ENCODE data around the gene PHF10.

Gene PHF10

DNA sequence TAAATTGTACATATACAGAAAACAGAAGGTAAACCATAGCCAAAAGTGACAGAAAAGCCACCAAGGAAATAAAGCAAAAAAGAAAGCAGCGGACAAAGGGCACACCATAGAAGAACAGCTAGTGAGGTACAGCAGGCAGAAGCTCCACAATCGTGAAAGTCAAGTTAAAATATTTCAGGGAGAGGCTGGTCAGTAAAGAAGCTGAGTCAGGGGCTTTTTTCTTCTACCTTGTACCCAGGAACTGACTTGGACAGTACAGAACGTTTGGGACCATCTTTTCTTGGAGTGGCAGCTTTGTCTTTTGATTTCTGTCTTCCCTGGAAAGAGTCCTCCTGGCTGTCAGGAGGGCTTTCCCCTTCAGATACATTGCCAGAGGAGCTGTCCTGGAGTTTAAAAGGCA lies 14.3 kb downstream of the PHF10 start:
- H3K4me3 ChIP-seq (ENCODE audit: low read depth, low read length): no peak overlapping the region
- TF ChIP-seq, protein P1, sequence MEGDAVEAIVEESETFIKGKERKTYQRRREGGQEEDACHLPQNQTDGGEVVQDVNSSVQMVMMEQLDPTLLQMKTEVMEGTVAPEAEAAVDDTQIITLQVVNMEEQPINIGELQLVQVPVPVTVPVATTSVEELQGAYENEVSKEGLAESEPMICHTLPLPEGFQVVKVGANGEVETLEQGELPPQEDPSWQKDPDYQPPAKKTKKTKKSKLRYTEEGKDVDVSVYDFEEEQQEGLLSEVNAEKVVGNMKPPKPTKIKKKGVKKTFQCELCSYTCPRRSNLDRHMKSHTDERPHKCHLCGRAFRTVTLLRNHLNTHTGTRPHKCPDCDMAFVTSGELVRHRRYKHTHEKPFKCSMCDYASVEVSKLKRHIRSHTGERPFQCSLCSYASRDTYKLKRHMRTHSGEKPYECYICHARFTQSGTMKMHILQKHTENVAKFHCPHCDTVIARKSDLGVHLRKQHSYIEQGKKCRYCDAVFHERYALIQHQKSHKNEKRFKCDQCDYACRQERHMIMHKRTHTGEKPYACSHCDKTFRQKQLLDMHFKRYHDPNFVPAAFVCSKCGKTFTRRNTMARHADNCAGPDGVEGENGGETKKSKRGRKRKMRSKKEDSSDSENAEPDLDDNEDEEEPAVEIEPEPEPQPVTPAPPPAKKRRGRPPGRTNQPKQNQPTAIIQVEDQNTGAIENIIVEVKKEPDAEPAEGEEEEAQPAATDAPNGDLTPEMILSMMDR (IDR thresholded peaks at IDR 0.05; ENCODE audit: low read depth, low read length): no peak

DNA sequence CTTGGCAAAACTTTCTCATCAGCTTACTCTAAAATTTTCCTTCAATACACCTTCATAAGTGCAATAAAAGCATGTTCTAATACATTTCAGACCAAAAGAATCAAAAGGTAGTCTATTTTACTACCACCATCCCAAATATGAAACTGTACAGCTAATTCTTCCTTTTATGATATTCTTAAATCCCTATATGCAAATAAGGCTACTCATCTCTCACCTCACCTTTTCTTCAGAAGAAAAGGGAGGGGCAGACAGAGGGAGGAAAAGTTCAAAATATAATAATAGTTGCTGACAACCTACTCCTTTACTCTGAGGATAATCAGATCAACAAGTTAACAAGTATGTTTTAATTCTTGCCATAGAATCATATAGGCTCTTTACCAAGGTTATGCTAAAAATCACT lies 15.0 kb downstream of the PHF10 start:
- no peak overlapping the region for H3K4me3 ChIP-seq (ENCODE audit: low read depth, low read length)

DNA sequence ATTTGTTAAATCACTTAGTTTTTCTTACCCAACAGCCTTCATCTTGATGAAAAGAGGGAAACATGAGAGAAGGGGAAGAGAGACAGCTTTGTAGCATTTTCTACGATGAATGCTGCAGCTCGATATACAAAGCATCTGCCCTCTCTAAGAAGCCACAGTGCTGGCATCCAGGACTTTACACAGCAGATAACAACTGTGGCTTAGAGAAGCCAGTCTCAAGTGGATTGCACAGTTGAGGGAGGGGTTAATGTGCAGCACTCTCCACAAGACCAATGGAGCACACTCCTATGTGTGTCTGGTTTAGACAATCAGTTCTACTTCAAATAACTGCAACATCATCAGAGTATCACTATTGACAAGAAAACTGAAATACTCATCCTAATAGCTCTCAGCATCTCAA lies 16.5 kb downstream of the PHF10 start:
- TF ChIP-seq, protein P1 (IDR thresholded peaks at IDR 0.05; ENCODE audit: low read depth, low read length): no peak
- H3K4me3 ChIP-seq (ENCODE audit: low read depth, low read length): no peak overlapping the region

More for the DNA sequence above, 15.0 kb downstream of the PHF10 start:
- TF ChIP-seq, protein P1 (IDR thresholded peaks at IDR 0.05; ENCODE audit: low read depth, low read length): no peak

DNA sequence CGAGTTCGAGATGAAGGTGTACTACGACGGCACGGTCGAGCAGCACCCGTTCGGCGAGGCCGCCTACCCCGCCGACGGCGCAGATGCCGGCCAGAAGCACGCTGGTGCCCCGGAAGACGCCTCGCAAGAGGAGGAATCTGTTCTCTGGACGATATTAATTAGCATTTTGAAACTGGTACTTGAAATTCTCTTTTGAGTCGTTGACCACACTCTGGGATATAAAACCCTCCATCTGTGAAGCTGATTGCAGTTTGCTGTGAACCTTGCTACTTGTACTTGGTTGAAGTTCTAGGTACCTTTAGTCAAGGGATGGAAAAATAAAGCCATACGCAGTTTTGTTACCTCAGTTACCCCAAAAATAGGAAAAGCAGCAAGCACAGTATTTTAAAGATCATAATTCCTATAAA lies 21.5 kb downstream of the PHF10 start:
- peak overlapping the region; percentile 92 for H3K4me3 ChIP-seq (ENCODE audit: low read depth, low read length)
- TF ChIP-seq, protein P1 (IDR thresholded peaks at IDR 0.05; ENCODE audit: low read depth, low read length): no peak

DNA sequence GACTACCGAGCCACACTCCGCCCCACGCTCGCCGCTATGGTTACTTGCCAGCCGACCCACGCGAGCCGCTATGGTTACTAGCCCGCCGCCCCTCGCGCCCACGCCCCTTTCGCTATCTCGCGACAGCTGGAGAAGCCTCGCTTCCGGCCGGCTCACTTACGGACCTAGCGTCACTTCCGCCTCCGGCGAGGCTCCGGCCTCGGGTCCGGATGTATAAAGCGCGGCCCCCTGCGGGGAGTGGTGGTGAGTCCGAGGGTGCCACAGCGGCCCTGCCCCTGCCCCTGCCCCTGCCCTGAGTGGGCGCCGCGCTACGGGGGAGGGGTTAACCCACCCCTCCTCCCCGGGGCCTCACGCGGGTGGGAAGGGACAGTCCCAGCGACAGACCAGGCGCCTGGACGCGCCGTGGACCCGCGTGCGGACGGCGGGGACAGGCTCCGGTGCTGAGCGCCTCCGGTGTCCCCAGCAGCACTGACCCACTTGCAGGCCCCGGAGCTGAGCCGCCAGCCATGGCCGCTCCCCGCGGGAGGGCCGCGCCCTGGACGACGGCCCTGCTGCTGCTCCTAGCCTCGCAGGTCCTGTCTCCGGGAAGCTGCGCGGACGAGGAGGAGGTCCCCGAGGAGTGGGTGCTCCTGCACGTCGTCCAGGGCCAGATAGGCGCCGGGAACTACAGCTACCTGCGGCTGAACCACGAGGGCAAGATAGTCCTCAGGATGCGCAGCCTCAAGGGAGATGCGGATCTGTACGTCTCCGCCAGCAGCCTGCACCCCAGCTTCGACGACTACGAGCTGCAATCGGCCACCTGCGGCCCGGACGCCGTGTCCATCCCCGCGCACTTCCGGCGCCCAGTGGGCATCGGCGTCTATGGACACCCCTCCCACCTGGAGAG lies 22.1 kb downstream of the PHF10 start, which contains the start of the genes C6orf120 and WDR27:
TSS of gene C6orf120 (plus strand) at position 173 of the 886 bp plus-strand sequence. CDS start at position 507, 334 bp downstream.
TSS of gene WDR27 (minus strand) at position 76 of the 886 bp plus-strand sequence. CDS start 13,024 bp downstream, outside the sequence.
- peak within 1 kb of the TSS; percentile 92 for H3K4me3 ChIP-seq (ENCODE audit: low read depth, low read length)
- TF ChIP-seq, protein P1 (IDR thresholded peaks at IDR 0.05; ENCODE audit: low read depth, low read length): no peak

DNA sequence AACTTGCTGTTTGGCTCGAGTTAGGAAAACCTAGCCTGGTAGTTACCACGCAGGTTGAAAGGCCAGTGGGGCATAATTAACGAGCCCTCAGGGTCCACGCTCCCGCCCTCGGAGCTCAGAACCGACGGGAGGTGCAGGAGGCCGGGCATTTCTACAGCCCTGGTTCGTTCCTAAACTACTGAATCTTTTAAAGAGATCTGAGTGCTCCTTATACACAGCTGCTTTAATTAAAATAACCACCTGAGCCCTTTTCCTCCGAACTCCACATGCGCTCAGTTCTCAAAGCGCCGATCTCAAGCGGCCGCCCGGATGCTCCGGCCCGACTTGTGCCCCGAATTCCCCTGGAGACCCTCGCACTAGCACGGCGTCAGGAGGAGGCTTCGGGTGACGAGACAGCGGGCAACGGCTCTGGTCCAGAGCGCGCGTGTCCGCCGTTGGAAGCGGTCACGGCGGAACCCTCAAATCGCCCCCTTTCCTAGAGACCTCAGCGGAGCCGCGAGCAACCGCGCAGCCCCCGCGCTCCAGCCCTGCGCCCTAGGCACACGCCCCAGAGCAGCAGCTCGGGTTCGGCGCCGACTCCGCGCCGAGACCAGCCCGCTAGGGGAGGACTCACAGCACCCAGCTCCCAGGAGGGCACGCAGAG lies 22.9 kb downstream of the PHF10 start:
- TF ChIP-seq, protein P1 (IDR thresholded peaks at IDR 0.05; ENCODE audit: low read depth, low read length): no peak
- peak overlapping the region; percentile 92 for H3K4me3 ChIP-seq (ENCODE audit: low read depth, low read length)

DNA sequence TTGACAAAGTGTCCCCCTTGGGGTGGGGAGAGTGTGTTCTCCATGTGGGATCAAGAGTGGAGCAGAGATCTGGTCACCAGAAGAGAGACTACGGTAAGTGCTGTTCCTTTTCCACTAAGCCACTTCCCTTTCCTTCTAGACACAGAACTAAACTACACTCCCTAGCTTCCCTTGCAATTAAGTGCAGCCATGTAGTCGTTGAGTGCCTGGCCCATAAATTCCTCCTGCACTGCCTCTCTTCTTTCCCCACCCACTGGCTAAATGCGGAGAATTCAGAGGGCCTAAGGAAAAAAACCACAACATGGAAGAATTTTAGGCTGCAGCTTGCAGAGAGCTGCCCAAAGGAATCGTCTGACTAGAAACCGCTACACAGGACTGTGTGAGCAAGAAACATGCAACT lies 24.0 kb downstream of the PHF10 start:
- TF ChIP-seq, protein P1 (IDR thresholded peaks at IDR 0.05; ENCODE audit: low read depth, low read length): no peak
- 0 out of 2 replicates have a peak overlapping the region, but pooled peaks have one; percentile 4 for H3K4me3 ChIP-seq (ENCODE audit: low read depth, low read length)

Measured in WI38 (cell line).